HG02623 (cell line): ENCODE data around the gene CHRM1.
"Not testable (repeated sequence)": the region's sequence is repeated elsewhere in the genome, so short reads cannot be mapped to it uniquely, and the experiment has no call there.

Source experiments
- ATAC-seq: cut with Tn5 transposase; IDR thresholded peaks from one replicate; pipeline ENCODE4 v1.9.1; 2021; ENCODE audit warnings: moderate library complexity; ENCODE audit not compliant: unreplicated experiment

Gene CHRM1, protein sequence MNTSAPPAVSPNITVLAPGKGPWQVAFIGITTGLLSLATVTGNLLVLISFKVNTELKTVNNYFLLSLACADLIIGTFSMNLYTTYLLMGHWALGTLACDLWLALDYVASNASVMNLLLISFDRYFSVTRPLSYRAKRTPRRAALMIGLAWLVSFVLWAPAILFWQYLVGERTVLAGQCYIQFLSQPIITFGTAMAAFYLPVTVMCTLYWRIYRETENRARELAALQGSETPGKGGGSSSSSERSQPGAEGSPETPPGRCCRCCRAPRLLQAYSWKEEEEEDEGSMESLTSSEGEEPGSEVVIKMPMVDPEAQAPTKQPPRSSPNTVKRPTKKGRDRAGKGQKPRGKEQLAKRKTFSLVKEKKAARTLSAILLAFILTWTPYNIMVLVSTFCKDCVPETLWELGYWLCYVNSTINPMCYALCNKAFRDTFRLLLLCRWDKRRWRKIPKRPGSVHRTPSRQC

DNA sequence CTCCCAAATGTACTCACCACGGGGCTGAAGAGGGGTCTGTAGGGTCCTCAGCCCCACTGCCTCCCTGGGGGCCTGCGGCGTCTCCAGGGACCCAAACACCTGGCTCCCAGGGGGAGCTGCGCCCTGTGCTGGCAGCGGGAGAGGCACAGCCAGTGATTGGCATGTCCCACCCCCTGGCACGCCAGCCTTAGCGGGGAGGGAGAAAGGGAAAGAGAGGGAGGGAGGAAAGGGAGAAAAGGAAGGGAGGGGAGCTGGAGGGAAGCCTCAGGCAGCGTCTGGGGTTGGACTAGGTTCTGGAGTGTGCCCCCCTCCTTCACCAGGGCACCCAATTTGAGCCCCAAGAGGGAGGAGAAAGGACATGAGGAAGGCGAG lies at the start of gene CHRM1:
Gene CHRM1 (minus strand): TSS at position 163 of the 372 bp plus-strand sequence. CDS start 10,263 bp downstream, outside the sequence.
- ATAC-seq, result no peak

DNA sequence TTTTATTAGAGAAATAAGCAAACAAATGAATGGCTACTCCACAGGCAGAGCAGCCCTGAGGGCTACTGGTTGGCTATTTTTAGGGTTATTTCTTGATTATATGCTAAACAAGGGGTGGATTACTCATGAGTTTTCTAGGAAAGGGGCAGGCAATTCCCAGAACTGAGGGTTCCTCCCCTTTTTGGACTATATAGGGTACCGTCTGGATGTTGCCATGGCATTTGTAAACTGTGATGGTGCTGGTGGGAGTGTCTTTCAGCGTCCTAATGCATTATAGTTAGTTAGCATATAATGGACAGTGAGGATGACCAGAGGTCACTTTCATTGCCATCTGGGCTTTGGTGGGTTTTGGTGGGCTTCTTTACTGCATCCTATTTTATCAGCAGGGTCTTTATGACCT lies 44.4 kb upstream of the CHRM1 start:
- no peak for ATAC-seq

DNA sequence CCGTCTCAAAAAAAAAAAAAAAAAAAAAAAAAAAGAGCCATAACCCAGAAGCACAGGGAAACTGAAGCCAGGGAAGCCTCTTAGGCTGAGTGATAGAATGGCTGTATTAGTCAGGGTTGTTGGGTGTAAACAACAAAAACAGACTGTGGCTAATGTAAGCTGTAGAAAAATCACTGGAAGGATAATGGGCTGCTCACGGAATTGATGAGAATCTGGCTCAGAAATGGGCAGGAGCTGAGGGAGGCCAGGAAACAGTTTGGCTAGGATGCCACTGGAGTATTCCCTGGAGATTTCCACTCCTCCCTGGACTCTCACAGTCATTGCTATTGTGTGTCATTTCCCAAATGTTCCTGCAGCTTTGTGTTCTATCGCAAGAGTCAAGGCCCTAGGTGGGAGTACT lies 41.2 kb upstream of the CHRM1 start:
- no peak for ATAC-seq

DNA sequence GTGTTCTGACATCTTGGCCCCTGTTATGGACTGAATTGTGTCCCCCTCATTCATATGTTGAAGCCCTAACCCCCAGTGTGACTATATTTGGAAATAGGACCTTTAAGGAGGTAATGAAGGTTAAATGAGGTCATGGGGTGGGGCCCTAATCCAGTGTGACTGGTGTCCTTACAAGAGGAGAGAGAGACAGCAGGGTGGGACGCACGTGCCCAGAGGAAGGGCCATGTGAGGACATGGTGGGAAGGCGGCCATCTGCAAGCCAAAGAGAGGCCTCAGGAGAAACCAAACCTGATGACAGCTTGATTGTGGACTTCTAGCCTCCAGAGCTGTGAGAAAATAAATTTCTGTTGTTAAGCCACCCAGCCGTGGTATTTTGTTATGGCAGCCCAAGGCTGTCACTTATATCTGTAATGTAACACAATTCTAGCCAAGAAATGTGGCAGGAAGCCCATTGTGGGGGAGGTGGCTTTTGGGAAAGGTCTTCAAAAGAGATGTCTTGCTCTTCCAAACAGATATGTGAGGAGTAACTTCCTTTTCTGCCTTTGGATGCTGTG lies 39.9 kb upstream of the CHRM1 start:
- ATAC-seq, result no peak

DNA sequence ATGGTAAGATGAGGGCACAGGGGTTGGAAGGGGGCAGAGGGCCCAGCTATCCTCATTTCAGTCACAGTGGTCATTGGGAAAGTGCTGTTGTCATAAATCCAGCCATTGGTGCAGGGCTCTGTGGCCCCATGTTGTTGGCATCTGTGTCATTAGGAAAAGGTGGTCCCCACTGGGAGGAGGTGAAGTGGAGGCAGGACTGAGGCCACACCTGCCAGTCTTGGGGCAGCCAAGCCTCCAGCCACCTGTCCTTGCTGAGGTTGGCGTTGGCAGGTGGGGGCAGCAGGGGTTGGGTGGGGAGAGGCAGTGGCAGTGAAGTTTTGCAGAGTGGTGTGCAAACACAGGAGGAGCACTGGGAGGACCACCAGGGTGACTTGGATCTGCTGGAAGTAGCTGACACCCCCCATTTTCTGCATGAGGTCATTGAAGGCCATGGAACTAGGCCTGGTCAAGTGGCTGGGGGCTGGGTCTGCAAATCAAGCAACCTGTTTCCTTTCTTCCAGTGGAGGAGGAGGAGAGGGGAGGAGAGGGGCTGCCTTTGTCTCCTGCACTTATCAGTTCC lies 38.3 kb upstream of the CHRM1 start:
- no peak for ATAC-seq

DNA sequence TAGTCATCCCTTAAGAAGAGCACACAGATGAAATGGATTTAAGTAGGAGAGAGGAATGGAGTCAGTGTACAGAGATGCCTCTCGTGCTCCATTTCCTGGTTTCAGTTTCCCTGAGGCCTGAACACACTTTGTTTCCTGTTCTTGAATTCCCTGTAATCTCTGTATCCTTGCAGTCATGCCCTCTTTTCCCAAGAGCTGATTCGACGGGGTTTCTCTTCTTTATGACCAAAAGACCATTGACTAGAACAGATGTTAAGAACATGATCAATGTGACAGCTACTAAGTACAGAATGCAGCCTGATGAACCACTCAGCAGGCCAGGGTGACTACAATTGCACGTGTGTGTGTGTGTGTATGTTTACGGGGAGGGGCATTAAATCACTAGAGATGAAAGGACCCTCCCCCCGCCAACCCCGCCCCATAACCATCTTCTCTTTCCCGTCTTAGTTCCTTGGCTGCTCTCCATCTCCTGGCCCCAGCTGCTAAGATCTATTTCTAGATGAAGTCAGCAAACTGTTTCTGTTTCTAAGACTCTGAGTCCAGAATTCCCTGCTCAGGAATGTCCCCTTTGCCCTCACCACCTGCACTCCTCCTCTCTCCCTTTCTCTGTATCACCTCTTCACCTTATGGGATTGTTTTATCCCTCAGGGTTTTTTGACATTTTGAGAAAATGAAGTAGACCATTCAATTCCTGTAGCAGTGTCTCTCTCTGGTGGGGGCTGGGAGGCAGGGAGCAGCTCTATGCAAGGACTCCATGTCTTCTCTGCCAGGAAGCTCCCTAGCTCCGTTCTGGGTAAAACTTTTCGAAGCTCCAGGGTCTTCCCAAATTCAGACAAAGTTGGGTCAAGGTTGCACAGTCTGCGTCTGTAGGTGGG lies 37.6 kb upstream of the CHRM1 start:
- ATAC-seq, result no peak

DNA sequence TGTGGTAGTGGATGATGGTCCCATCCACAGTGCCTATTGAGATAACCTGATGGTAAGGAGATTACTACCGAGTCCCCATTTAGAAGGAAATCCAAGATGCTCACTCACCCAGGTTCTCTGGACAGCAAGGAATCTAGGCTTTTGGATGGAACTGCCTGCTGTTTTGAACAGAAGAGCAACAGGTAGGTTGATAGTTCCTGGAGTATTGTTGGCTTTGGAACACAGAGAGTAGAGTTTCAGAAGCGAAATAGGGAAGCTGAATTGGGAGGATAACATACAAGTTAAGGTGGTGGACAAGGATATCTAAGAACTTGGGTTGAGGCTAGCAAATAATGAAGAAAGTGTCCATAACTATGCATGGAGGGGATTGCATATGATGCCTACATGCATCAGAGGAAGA lies 36.0 kb upstream of the CHRM1 start:
- ATAC-seq, result no peak

DNA sequence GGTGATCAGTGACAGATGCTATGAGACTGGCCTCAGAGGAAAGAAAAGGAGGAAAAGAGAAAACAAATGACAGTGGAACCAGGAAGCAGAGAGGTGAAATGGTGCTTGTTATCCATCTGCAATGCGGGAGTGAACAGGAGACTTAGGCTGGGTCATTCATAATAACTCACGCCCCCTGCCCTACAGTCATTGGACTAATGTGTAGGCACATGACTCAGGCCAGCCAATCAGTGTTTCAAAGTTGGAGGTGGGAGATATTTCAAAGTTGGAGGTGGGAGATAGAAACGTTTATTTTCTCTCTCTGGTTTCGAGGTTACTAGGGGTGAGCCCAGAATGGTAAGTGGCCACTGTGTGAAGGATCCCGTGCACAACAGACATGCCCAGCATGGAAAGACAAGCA lies 33.3 kb upstream of the CHRM1 start:
- ATAC-seq, result no peak

DNA sequence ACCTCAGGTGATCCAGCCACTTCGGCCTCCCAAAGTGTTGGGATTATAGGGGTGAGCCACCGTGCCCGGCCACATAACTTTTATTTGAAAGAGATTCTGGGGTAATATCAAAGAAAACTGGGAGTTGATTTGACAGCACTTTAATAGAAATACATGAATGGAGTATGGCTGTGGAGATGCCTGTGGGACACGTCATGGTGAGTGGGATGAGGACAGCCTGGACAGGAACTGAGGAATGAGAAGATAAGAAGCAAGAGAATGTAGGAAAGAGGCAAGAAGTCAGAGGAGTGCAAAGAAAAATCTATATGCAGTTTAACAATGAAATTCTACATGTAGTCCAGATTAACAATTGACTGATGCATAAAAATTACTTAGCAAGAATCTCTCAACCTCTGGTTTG lies 32.6 kb upstream of the CHRM1 start:
- no peak for ATAC-seq

DNA sequence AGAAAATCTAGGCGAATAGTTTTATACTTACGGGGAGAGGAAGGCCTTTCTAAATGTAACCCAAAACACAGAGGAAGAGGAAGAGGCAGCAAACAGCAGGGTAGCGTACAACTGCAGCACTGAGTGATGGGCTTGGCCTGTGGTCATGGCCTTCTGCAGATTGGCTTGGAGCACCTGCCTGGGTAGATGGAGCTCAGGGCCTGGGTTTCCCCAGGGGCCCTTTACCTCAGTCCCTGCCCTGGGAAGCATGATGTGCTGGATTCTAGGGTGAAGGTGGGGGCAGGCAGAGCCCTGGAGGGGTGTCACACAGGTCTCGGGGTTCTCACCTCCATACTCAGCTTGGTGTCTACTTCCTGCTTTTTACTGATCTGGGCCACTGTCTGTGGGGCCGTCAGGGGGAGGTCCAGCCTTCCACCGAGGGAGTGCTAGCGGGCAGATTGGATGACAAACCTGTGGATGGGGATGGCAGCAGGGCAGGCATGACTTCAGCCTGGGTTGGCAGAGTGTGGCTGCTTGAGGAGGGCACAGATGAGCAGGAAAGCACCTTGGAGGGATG lies 27.7 kb upstream of the CHRM1 start:
- ATAC-seq, result no peak

DNA sequence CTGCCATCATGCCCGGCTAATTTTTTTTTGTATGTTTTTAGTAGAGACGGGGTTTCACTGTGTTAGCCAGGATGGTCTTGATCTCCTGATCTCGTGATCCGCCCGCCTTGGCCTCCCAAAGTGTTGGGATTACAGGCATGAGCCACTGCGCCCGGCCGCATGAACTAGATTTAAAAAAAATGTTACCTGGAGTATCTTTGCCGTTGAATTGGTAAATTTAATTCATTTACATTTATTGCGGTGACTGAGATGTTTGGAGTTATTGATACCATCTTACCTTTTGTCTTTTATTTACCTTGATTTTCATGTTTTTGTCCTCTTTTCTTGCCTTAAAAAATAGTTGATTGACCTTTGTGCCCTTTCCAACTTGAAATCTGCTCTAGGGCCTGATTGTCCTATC lies 24.4 kb upstream of the CHRM1 start:
- not testable (repeated sequence) for ATAC-seq

DNA sequence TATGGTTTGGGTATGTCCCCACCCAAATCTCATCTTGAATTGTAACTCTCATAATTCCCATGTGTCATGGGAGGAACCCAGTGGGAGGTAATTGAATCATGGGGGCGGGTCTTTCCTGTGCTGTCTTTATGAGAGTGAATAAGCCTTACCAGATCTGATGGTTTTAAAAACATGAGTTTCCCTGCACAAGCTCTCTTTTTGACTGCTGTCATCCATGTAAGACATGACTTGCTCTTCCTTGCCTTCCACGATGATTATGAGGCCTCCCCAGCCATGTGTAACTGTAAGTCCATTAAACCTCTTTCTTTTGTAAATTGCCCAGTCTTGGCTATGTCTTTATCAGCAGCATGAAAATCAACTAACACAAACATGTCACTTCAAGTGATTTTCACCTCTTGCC lies 16.4 kb upstream of the CHRM1 start:
- ATAC-seq, result not testable (repeated sequence)

DNA sequence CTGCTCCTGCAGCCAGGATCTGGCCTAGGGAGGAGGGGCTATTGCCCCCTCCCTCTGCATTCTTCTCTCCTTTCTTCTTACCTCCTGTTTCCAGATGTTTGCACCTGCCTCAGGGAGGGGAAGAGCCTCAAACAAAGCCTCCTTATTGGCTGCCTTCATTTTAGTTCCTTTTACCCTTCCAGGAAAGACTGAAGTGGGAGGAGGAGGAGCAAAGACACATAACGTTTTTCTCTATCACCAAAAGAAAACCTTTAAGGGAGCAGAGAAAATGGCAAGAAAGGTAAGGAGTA lies 13.3 kb upstream of the CHRM1 start:
- ATAC-seq, result no peak

DNA sequence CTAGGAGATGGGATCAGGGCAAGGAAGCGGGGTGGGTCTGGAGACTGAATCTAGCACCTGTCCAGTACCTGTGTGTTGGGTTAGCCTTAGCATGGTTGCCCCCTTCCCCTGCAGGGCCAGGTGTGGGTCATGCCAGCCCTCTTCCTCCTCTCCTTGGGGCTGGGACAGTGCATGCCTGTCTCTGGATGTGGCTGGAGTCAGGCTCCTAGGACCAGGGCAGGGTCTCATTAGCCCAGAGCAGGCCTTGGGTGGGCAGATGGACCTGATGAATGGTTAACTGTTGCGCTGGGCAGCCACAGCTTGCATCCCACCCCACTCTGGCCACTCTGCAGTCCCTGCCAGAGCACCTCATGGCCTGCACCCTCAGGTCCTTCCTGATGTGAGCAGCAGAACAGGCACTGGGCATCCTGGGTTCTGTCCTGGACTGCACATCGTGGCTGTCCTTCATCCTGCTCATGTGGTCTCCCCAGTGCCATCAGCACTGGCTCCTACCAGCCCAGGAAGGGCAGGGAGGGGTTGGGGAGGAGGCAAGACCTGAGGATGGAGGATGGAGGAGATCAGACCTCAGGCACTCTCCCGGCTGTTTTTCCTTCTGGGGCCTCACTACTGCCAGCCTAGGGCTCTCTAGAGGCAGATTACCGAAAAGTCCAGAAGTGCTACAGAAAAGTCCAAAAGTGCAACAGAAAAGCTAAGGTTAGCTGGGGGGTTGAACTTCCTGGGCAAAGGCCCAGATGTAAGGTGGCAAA lies 12.8 kb upstream of the CHRM1 start:
- ATAC-seq, result no peak

DNA sequence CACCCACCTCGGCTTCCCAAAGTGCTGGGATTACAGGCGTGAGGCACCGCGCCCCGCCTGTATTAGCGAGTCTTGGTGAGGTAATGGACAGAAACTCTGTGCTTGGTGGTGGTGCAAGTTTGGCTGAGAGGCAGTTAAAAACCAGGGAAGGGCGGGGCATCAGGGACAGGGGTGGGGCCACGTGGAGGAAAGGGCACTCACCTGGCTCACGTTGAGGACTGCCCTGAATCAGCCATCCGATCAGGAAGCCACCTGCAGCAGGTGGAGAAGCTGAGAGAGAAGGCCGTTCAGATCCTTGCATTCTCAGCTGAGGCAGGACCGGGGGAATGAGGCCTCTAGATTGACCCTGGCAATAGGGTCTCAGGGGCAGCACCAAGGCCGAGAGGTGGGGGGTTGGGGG lies 12.1 kb upstream of the CHRM1 start:
- ATAC-seq, result no peak

DNA sequence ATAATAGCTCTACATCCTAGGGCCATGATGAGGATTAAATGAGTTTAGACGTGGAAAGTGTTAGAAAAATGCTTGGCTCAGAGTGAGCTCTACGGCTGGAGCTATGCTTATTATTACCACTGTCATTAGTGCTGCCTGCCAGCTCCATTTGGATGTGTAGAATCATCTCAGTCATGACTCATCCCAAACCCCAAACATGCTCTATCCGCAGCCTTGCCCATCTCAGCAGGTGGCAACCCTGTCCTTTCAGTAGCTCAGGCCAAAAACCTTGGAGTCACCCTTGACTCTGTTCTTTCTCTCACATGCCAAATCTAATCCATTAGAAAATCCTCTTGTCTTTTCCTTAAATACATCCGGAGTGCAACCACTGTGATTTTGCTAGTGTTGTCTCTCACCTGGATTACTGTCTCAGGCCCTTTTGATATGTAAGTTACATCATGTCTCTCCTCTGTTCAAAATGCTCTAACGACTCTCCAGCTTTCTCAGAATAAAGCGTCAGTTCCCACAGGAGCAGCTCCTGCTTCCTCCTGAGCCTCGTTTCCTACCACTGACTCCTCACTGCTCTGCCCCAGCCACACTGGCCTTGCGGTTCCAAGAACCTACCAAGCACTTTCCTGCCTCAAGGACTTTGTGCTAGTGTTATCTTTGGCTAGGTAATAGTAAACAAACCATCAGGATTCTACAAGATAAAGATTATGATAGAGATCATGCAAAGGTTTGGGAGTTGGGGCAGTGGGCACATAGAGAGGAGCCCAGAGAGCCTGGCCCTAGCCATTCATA lies 10.5 kb upstream of the CHRM1 start:
- no peak for ATAC-seq

DNA sequence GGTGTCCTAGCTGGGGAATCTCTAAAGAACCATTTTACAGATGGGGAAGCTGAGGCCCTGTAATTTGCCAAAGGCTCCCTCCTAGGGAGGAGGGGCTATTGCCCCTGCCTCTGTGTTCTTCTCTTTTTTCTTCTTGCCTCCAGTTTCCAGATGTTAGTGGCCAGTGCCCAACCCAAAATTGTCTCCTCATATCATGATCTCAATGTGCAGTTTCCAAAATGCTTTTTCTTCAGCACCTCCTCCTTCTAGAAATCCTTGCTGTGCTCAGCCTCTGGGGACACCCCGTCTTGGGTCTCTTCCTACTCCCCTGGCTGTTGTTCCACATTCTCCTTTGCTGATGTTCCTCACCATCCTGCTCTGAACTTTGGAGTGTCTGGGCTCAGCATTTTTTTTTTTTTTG lies 9.5 kb upstream of the CHRM1 start:
- ATAC-seq, result no peak

DNA sequence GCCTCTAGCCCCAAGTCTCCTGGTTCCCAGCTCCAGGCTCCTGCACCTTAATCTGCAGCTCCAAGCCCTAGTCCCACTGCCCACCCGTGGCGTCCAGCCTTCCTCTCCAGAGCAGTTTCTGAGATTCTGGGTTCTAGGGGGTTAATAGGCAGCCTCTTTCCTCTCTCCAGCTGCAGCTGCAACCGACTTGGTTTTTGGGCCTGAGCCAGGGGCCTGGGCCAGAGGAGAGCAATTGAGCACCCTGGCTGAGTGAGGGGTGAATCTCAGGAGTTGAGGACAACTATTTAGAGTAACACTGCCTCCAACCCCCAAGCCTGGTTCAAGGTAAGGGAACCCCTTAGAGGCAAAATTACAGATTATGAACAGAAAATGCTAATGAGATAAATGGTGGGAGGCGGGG lies 9.0 kb upstream of the CHRM1 start:
- no peak for ATAC-seq

DNA sequence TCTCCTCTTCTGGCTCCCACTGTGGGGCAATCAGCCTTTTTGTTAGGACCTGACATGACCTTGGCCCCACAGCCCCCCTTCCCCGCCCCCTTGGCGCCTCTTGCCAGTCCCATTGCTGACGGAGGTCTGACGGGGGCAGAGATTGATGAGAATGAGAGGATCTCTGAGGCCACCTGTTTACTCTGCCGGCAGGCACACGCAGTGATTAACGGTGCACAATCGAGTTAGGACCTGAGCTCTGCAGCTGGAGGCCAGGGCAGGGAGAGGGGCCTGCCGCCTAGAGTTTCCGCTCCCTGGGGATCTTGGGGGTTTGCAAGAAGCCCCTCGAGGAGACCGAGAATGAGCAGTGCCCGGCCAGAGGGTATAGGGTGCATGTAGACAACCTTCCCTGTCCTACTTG lies 6.8 kb upstream of the CHRM1 start:
- no peak for ATAC-seq
